Endothelial cell of umbilical vein (primary cell): ENCODE results near the gene ASAP2.

Experiments
- EZH2 ChIP-seq: IDR thresholded peaks from 2 replicates; pipeline ENCODE4 v1.6.1; 2012; ENCODE audit warnings: borderline replicate concordance, low read depth, mild to moderate bottlenecking, moderate library complexity, low read length, inconsistent platforms; ENCODE audit not compliant: severe bottlenecking
- FOS ChIP-seq: IDR thresholded peaks from 2 replicates; pipeline ENCODE4 v1.6.1; 2011; ENCODE audit warnings: mild to moderate bottlenecking, low read length, moderate library complexity, borderline replicate concordance; ENCODE audit not compliant: insufficient read depth
- POLR2A ChIP-seq: IDR thresholded peaks from 2 replicates; pipeline ENCODE4 v1.6.1; 2012; ENCODE audit warnings: low read depth, mild to moderate bottlenecking, control low read depth, low read length
- POLR2AphosphoS5 ChIP-seq: IDR thresholded peaks from 2 replicates; pipeline ENCODE4 v1.6.1; 2012; ENCODE audit warnings: low read depth, mild to moderate bottlenecking, control low read depth, low read length, moderate library complexity; ENCODE audit not compliant: insufficient read depth
- TF ChIP-seq, protein P1 (sequence below), 2 donors: IDR thresholded peaks; 1 replicate in 1 of 2; 2 replicates in 1 of 2; pipeline ENCODE4 v1.5.1; 2011; ENCODE audit warnings: low read length in 2 of 2, mild to moderate bottlenecking in 2 of 2, moderate library complexity in 2 of 2, control low read depth in 1 of 2, inconsistent platforms in 1 of 2, low read depth in 1 of 2; ENCODE audit not compliant: insufficient read depth in 1 of 2; ENCODE audit errors: extremely low read depth in 1 of 2

DNA sequence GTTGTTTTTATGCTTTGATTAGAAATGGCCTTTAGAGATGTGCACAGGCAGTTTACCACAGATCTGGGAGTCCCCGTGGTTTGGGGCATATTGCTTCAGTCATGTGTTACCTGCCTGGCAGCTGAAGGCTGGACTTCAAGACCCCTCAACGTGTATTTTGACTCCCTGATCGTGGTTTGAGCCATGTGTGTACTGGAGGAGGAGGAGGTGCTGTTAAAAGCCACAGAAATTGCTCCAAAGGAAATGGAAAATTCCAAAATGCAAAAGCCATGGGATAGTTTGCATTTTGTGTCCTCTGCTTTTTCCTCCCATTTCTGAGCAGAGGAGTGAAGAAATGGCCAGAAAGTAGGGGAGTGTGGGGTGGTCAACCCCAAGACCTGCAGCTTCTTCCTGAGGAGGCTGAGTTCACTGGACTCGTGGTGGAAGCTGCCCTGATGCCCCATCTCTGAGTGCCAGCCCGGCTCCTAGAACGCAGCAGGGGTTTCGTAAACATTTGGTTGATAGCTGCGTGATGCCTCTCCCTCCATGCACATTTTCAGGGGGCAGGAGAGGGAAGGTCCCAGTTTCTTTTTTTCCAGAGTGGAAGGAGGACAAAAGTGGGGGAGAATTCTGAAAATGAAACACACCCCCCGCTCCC is 171.0 kb downstream of the ASAP2 start:
- TF ChIP-seq POLR2A (no peak), FOS (no peak), EZH2 (no peak), POLR2AphosphoS5 (no peak)
- TF ChIP-seq, protein P1, sequence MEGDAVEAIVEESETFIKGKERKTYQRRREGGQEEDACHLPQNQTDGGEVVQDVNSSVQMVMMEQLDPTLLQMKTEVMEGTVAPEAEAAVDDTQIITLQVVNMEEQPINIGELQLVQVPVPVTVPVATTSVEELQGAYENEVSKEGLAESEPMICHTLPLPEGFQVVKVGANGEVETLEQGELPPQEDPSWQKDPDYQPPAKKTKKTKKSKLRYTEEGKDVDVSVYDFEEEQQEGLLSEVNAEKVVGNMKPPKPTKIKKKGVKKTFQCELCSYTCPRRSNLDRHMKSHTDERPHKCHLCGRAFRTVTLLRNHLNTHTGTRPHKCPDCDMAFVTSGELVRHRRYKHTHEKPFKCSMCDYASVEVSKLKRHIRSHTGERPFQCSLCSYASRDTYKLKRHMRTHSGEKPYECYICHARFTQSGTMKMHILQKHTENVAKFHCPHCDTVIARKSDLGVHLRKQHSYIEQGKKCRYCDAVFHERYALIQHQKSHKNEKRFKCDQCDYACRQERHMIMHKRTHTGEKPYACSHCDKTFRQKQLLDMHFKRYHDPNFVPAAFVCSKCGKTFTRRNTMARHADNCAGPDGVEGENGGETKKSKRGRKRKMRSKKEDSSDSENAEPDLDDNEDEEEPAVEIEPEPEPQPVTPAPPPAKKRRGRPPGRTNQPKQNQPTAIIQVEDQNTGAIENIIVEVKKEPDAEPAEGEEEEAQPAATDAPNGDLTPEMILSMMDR (IDR thresholded peaks at IDR 0.05; ENCODE audit: extremely low read depth in 1 of 2, insufficient read depth in 1 of 2, low read depth in 1 of 2, low read length in 2 of 2): no peak
